ENCODE results near the gene TUSC1. TPM values are rescaled to one million over a fixed set of nuclear protein-coding genes. Genes with fewer than 3 reads are reported as not detected.
A peak's percentile ranks its signal among the peaks of the same experiment; 100 is the strongest.

The TUSC1 gene
- total RNA-seq = 10 to 100 TPM; 21.0 to 30.0 (median 22.6) TPM

DNA sequence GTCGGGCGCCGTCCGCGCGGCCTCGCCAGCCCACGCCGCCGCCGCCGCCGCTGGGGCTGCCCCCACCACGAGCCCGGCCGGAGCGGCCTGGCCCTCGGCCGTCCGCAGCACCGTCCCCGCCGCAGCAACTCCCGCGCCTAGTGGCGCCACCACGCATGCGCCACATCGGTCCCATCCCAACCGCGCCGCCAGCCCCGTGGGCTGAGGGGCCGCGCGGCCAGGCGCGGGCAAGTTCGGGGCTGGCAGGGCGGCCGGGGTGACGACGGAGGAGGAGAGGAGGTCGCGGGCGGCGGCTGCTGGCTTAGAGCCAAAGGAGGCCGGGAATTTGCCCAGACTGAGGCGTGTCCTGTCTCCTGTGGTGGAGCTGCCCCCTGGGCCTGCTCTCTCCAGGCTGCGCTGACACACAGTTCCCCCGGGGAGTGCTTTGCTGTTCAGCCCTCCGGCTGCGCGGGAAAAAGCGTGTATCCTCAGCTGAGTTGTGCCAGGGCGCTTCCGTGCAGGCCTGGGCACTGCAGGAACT, at the start of gene TUSC1:
Gene TUSC1, minus strand, starts transcription at position 298 of the 520 bp plus-strand sequence. Its CDS starts 132 bp downstream, at position 166.
- H3K27me3 ChIP-seq = no peaks in the 10 kb centered on the region
- H3K4me3 ChIP-seq = peak within 1 kb of the TSS; percentile 75 to 95 (median 92)
- intact Hi-C loops (cut with DNase I; ENCODE audit: low total_unique reads) = no loop called here
- no peaks in the 10 kb centered on the region for H3K36me3 ChIP-seq
- peaks cover 0 to 8% of the 10 kb centered on the region in 2 donors for H3K4me1 ChIP-seq
- H3K9me3 ChIP-seq = peaks cover 0 to 5% of the 10 kb centered on the region in 2 donors
- DNase-seq (ENCODE audit: low spot score in 2 of 2) = peak; percentile 68 to 83
- H3K27ac ChIP-seq = peak within 1 kb of the TSS; percentile 95 to 98
- TF ChIP-seq POLR2AphosphoS5 (IDR thresholded peaks at IDR 0.05) (peak; percentile 57 to 72 (median 65)), POLR2A (IDR thresholded peaks at IDR 0.05) (no peak)
- TF ChIP-seq, protein P1, sequence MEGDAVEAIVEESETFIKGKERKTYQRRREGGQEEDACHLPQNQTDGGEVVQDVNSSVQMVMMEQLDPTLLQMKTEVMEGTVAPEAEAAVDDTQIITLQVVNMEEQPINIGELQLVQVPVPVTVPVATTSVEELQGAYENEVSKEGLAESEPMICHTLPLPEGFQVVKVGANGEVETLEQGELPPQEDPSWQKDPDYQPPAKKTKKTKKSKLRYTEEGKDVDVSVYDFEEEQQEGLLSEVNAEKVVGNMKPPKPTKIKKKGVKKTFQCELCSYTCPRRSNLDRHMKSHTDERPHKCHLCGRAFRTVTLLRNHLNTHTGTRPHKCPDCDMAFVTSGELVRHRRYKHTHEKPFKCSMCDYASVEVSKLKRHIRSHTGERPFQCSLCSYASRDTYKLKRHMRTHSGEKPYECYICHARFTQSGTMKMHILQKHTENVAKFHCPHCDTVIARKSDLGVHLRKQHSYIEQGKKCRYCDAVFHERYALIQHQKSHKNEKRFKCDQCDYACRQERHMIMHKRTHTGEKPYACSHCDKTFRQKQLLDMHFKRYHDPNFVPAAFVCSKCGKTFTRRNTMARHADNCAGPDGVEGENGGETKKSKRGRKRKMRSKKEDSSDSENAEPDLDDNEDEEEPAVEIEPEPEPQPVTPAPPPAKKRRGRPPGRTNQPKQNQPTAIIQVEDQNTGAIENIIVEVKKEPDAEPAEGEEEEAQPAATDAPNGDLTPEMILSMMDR (IDR thresholded peaks at IDR 0.05) = peak in 2 of 3 donors; percentile 29 to 47

- TF ChIP-seq POLR2A (IDR thresholded peaks at IDR 0.05) = no peak
- TF ChIP-seq POLR2AphosphoS5 (IDR thresholded peaks at IDR 0.05) = no peak
- TF ChIP-seq, protein P1 (IDR thresholded peaks at IDR 0.05) = no peak
- Histone ChIP-seq H3K4me3 (no peak overlapping the region), H3K9me3 (no peaks in the 10 kb centered on the region), H3K27ac (no peak overlapping the region), H3K27me3 (no peaks in the 10 kb centered on the region), H3K36me3 (no peaks in the 10 kb centered on the region), H3K4me1 (no peaks in the 10 kb centered on the region)
- intact Hi-C loops (cut with DNase I; ENCODE audit: low total_unique reads) = no loop called here
- no peak for DNase-seq (ENCODE audit: low spot score in 2 of 2)
These were observed 48.7 kb upstream of the TUSC1 start for GRCh38 chr9:25726871-25727410.

DNA sequence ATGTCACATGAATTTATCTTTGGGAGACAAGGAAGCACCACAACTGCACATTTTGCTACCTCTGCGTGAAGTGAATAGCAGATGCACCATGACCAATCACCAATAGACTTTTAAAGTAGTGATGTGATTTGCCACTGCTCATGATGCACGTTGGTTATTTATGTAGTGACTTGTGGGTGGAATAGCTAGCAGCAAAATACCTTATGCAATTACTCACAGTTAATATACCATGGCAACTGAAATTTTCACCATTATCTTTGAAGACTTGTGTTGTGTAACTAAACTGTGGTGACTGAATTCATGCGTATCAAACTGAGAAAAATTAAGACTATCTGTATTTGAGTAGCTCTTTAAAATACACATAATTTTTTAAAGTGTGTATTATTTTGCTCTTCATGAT, 46.2 kb upstream of the TUSC1 start:
- TF ChIP-seq, protein P1 (IDR thresholded peaks at IDR 0.05) = no peak
- TF ChIP-seq POLR2A (IDR thresholded peaks at IDR 0.05) = no peak
- no peak for TF ChIP-seq POLR2AphosphoS5 (IDR thresholded peaks at IDR 0.05)
- H3K9me3 ChIP-seq = no peaks in the 10 kb centered on the region
- intact Hi-C loops (cut with DNase I; ENCODE audit: low total_unique reads) = no loop called here

DNA sequence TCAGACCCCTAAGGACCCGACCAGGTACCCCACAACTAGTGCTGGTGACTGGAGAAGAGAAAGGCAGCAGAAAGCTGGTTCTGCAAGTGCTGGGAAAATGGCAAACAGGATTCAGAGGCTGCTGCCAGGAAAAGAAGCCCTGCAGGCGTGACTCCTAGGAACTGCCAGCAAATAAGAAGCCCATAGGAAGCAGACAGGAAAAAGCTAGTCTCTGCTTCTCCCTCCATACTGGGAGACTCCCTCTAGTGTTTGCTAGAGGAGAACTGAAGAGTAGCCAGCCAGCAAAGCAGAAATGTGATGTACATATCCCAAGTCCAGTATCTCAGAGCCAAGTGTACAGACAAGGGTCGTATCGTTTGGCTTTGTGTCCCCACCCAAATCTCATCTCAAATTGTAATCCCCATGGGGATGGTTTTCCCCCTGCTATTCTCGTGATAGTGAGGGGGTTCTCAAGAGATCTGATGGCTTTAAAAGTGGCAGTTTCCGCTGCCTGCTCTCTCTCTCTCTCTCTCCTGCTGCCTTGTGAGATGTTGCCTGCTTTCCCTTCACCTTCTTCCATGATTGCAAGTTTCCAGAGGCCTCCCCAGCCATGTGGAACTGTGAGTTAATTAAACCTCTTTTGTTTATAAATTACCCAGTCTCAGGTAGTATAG, 38.1 kb upstream of the TUSC1 start:
- no peaks in the 10 kb centered on the region for H3K4me1 ChIP-seq
- no peaks in the 10 kb centered on the region for H3K27me3 ChIP-seq
- H3K36me3 ChIP-seq = no peaks in the 10 kb centered on the region
- H3K27ac ChIP-seq = peak overlapping the region in 1 of 2 donors; percentile 4
- DNase-seq (ENCODE audit: low spot score in 2 of 2) = peak; percentile 62 to 82
- no peak overlapping the region for H3K4me3 ChIP-seq
- no peak for TF ChIP-seq POLR2A (IDR thresholded peaks at IDR 0.05)
- peak in 1 of 3 donors; percentile 25 for TF ChIP-seq POLR2AphosphoS5 (IDR thresholded peaks at IDR 0.05)
- TF ChIP-seq, protein P1 (IDR thresholded peaks at IDR 0.05) = peak in 2 of 3 donors; percentile 43 to 52
- intact Hi-C loops (cut with DNase I; ENCODE audit: low total_unique reads) = no loop called here
- no peaks in the 10 kb centered on the region for H3K9me3 ChIP-seq

More for the DNA sequence above, 46.2 kb upstream of the TUSC1 start:
- H3K36me3 ChIP-seq = no peaks in the 10 kb centered on the region
- no peak overlapping the region for H3K4me3 ChIP-seq
- no peak overlapping the region for H3K27ac ChIP-seq
- no peaks in the 10 kb centered on the region for H3K27me3 ChIP-seq
- no peak for DNase-seq (ENCODE audit: low spot score in 2 of 2)
- no peaks in the 10 kb centered on the region for H3K4me1 ChIP-seq

- intact Hi-C loops (cut with DNase I; ENCODE audit: low total_unique reads) = no loop called here
- no peaks in the 10 kb centered on the region for H3K36me3 ChIP-seq
- no peaks in the 10 kb centered on the region for H3K9me3 ChIP-seq
- H3K27ac ChIP-seq = no peak overlapping the region
- DNase-seq (ENCODE audit: low spot score in 2 of 2) = no peak
- H3K27me3 ChIP-seq = no peaks in the 10 kb centered on the region
- H3K4me1 ChIP-seq = no peaks in the 10 kb centered on the region
- no peak overlapping the region for H3K4me3 ChIP-seq
- TF ChIP-seq POLR2AphosphoS5 (IDR thresholded peaks at IDR 0.05) (no peak), POLR2A (IDR thresholded peaks at IDR 0.05) (no peak)
- TF ChIP-seq, protein P1 (IDR thresholded peaks at IDR 0.05) = no peak
These were observed 31.7 kb upstream of the TUSC1 start for GRCh38 chr9:25709941-25710340.
